ENCODE results near the gene CARD8. TPM values are rescaled to one million over a fixed set of nuclear protein-coding genes. Genes with fewer than 3 reads are reported as not detected.

The CARD8 gene
- total and polyA plus RNA-seq, 2 of the 8 experiments (the other 6 are each of a cell fraction or from before 2014, with no cell fraction given), result 8.9 to 24.4 TPM

GRCh38 chr19:48254529-48254970 is 1.2 kb downstream of the CARD8 start:
- Histone ChIP-seq H4K8ac (ENCODE audit: extremely low read depth, insufficient read depth, low read length) (no peak overlapping the region), H4K91ac (replicated peaks; ENCODE audit: insufficient read length, low read length) (no peak overlapping the region), H3K14ac (ENCODE audit: insufficient read length) (no peak overlapping the region), H2BK20ac (ENCODE audit: low read length) (no peak overlapping the region), H3K9me3 (ENCODE audit: insufficient read depth in 2 of 2, low read depth in 1 of 2, low read length in 1 of 2) (peaks cover 0 to 5% of the 10 kb centered on the region in 2 experiments; a peak in 1 of 4 replicates), H3K36me3 (ENCODE audit: control insufficient read depth in 2 of 4, insufficient read depth in 4 of 4, low read length in 3 of 4) (no peaks in the 10 kb centered on the region; a peak in 1 of 8 replicates), H3K56ac (replicated peaks; ENCODE audit: insufficient read length, low read depth, low read length) (no peak overlapping the region), H3K4me1 (replicated peaks in 1 of 4; ENCODE audit: control insufficient read depth in 3 of 4, insufficient read depth in 4 of 4, low read length in 3 of 4) (no peaks in the 10 kb centered on the region), H2BK15ac (ENCODE audit: low read length) (no peak overlapping the region), H3K4ac (replicated peaks; ENCODE audit: insufficient read length, low read depth, low read length) (no peak overlapping the region), H2BK120ac (replicated peaks; ENCODE audit: low read depth, low read length) (no peak overlapping the region), H3K4me3 (ENCODE audit: extremely low read depth in 1 of 4, insufficient read depth in 2 of 4, low read depth in 3 of 4, low read length in 4 of 4) (no peak overlapping the region), H3K4me2 (ENCODE audit: insufficient read depth in 1 of 2, low read depth in 2 of 2, low read length in 2 of 2) (no peak overlapping the region; a peak in 1 of 4 replicates), H4K20me1 (replicated peaks in 1 of 2; ENCODE audit: control insufficient read depth in 1 of 2, insufficient read depth in 2 of 2, low read length in 2 of 2) (no peaks in the 10 kb centered on the region), H2BK5ac (ENCODE audit: low read depth, low read length) (no peak overlapping the region), H2BK12ac (ENCODE audit: low read depth, low read length) (no peak overlapping the region), H3K23me2 (ENCODE audit: low read depth, low read length) (no peaks in the 10 kb centered on the region), H3K9ac (replicated peaks in 1 of 4; ENCODE audit: extremely low read depth in 1 of 4, low read depth in 3 of 4, low read length in 3 of 4) (no peak overlapping the region), H3K79me1 (ENCODE audit: low read depth, low read length) (no peaks in the 10 kb centered on the region), H4K5ac (ENCODE audit: insufficient read length, low read depth, low read length) (no peak overlapping the region), H3K27ac (ENCODE audit: low read depth, low read length) (no peak overlapping the region), H3K27me3 (replicated peaks in 1 of 4; ENCODE audit: control insufficient read depth in 3 of 4, extremely low read depth in 1 of 4, insufficient read depth in 3 of 4, low read length in 3 of 4) (no peaks in the 10 kb centered on the region), H3K18ac (ENCODE audit: extremely low read depth, low read length) (no peak overlapping the region), H2AFZ (ENCODE audit: low read length) (no peak overlapping the region), H3K23ac (ENCODE audit: insufficient read length) (no peak overlapping the region), H3K79me2 (ENCODE audit: control insufficient read depth in 1 of 2, insufficient read depth in 2 of 2, low read length in 2 of 2) (peaks cover 0 to 5% of the 10 kb centered on the region in 2 experiments; a peak in 1 of 4 replicates), H2AK5ac (ENCODE audit: low read depth, low read length) (no peak overlapping the region)
- ChIA-PET POLR2A (ENCODE audit: partially characterized antibody) (no interaction called here), CTCF (ENCODE audit: partially characterized antibody) (interaction anchor here (1.5 to 3.3 kb wide), 2 partner anchors 9 to 38 kb away, joined by 4 to 9 read pairs; no protein-coding TSS in a partner anchor)
- FAIRE-seq, result no peak
- WGBS, 2 experiments (ENCODE audit: extremely low coverage in 1 of 2, insufficient coverage in 1 of 2, insufficient read length in 1 of 2, insufficient replicate concordance in 2 of 2, low coverage in 1 of 2, low lambda C conversion rate in 2 of 2, missing lambda C conversion rate in 1 of 2), result 95% methylated on average over 4 of the region's 4 CpGs; no CpG with 5 or more reads in 1 of the 2 experiments
- no peak for DNase-seq (ENCODE audit: low read depth in 1 of 2, low spot score in 2 of 2)
- TF ChIP-seq HDAC2 (IDR thresholded peaks at IDR 0.05; ENCODE audit: borderline replicate concordance in 1 of 2, low read depth in 2 of 2, low read length in 2 of 2) (no peak), JUND (IDR thresholded peaks at IDR 0.05; ENCODE audit: low read length) (no peak), CHD1 (IDR thresholded peaks at IDR 0.05; ENCODE audit: low read depth, low read length) (no peak), RAD21 (IDR thresholded peaks at IDR 0.05 in 1 of 2, conservative IDR thresholded peaks at IDR 0.05 in 1 of 2; ENCODE audit: low read depth in 2 of 2, low read length in 2 of 2) (no peak), SP4 (IDR thresholded peaks at IDR 0.05; ENCODE audit: low read length) (no peak), TAF7 (optimal IDR thresholded peaks at IDR 0.05; ENCODE audit: borderline replicate concordance, low read depth, low read length) (no peak), YY1 (IDR thresholded peaks at IDR 0.05; ENCODE audit: low read depth, low read length) (no peak), POU5F1 (IDR thresholded peaks at IDR 0.05; ENCODE audit: low read depth, low read length) (no peak), TBP (IDR thresholded peaks at IDR 0.05; ENCODE audit: low read depth, low read length) (no peak), CHD2 (IDR thresholded peaks at IDR 0.05; ENCODE audit: low read length) (no peak)

All from H1 (cell line).